HepG2 (cell line): Measurements from ENCODE around the gene CCDC142. TPM values are rescaled to one million over a fixed set of nuclear protein-coding genes. Genes with fewer than 3 reads are reported as not detected.

Experiments
- BRCA1 ChIP-seq: sonication (generic); formaldehyde crosslinking; IDR thresholded peaks from 2 replicates; pipeline ENCODE4 v1.4.0; 2020; ENCODE audit warnings: missing genetic modification reagents
- DDIT3 ChIP-seq: sonication (generic); formaldehyde crosslinking; IDR thresholded peaks from 2 replicates; pipeline ENCODE4 v1.4.0; 2020; ENCODE audit warnings: mild to moderate bottlenecking, missing genetic modification reagents
- FOXM1 ChIP-seq: sonication (generic); formaldehyde crosslinking; IDR thresholded peaks from 2 replicates; pipeline ENCODE4 v1.5.0; 2020; ENCODE audit warnings: missing genetic modification reagents
- HINFP ChIP-seq: sonication (generic); formaldehyde crosslinking; IDR thresholded peaks from 2 replicates; pipeline ENCODE4 v1.4.0; 2020; ENCODE audit warnings: low read depth, mild to moderate bottlenecking, missing genetic modification reagents
- MAX ChIP-seq: IDR thresholded peaks from 2 replicates; pipeline ENCODE4 v1.6.1; 2012; ENCODE audit warnings: inconsistent platforms
- MBD4 ChIP-seq: IDR thresholded peaks from 2 replicates; pipeline ENCODE4 v1.6.1; 2012; ENCODE audit warnings: low read length, inconsistent platforms, borderline replicate concordance
- NR2C2 ChIP-seq: sonication (generic); formaldehyde crosslinking; IDR thresholded peaks from 2 replicates; pipeline ENCODE4 v1.4.0; 2020; ENCODE audit warnings: missing genetic modification reagents, mild to moderate bottlenecking, moderate library complexity, borderline replicate concordance
- PAF1 ChIP-seq: IDR thresholded peaks from 2 replicates; pipeline ENCODE4 v1.6.1; 2016; ENCODE audit warnings: missing genetic modification reagents, missing compliant biosample characterization
- STAG1 ChIP-seq: sonication (generic); formaldehyde crosslinking; IDR thresholded peaks from 2 replicates; pipeline ENCODE4 v1.4.0; 2020; ENCODE audit warnings: missing genetic modification reagents
- TFDP2 ChIP-seq: sonication (generic); formaldehyde crosslinking; IDR thresholded peaks from 2 replicates; pipeline ENCODE4 v1.4.0; 2020; ENCODE audit warnings: missing genetic modification reagents
- TFE3 ChIP-seq: IDR thresholded peaks from 2 replicates; pipeline ENCODE4 v1.6.1; 2016
- ZFP91 ChIP-seq: sonication (generic); formaldehyde crosslinking; IDR thresholded peaks from 2 replicates; pipeline ENCODE4 v1.9.0; 2022; ENCODE audit warnings: missing genetic modification reagents, mild to moderate bottlenecking, borderline replicate concordance
- ZFX ChIP-seq: sonication (generic); formaldehyde crosslinking; IDR thresholded peaks from 2 replicates; pipeline ENCODE4 v1.4.0; 2020; ENCODE audit warnings: mild to moderate bottlenecking, low read depth, missing genetic modification reagents, moderate library complexity
- ZNF230 ChIP-seq: sonication (generic); formaldehyde crosslinking; IDR thresholded peaks from 2 replicates; pipeline ENCODE4 v1.4.0; 2020; ENCODE audit warnings: mild to moderate bottlenecking, missing genetic modification reagents
- ZNF3 ChIP-seq: IDR thresholded peaks from 2 replicates; pipeline ENCODE4 v1.7.0; 2017; ENCODE audit warnings: inconsistent platforms
- ZNF460 ChIP-seq: sonication (generic); formaldehyde crosslinking; IDR thresholded peaks from 2 replicates; pipeline ENCODE4 v1.5.1; 2020; ENCODE audit warnings: missing genetic modification reagents, mild to moderate bottlenecking, borderline replicate concordance
- ZNF512B ChIP-seq: sonication (generic); formaldehyde crosslinking; IDR thresholded peaks from 2 replicates; pipeline ENCODE4 v1.5.1; 2020; ENCODE audit warnings: missing genetic modification reagents, mild to moderate bottlenecking, borderline replicate concordance
- ZNF781 ChIP-seq: sonication (generic); formaldehyde crosslinking; IDR thresholded peaks from 2 replicates; pipeline ENCODE4 v1.5.1; 2020; ENCODE audit warnings: borderline replicate concordance, mild to moderate bottlenecking, missing genetic modification reagents; ENCODE audit errors: not compliant biosample characterization
- polyA plus RNA-seq, 8 experiments: library from polyadenylated mRNA; depleted of rRNA in 3 of 8; stranded (reverse) in 7 of 8; unstranded in 1 of 8; fragments of >200 nt; fragmentation: Illumina TruSeq in 4 of 8; extraction: Trizol in 4 of 8; gene quantifications; 2 replicates each; pipeline versions ENCODE4 v1.2.1 to v1.2.3, GENCODE V29; 2011 to 2016; ENCODE audit warnings: low read depth in 4 of 8, missing spikeins in 1 of 8, mixed read lengths in 1 of 8; ENCODE audit not compliant: insufficient read depth in 1 of 8
- total RNA-seq, 5 experiments: library from RNA; depleted of rRNA; stranded (reverse); fragments of >200 nt; fragmentation: Illumina TruSeq; extraction: Trizol; gene quantifications; 2 replicates each; pipeline ENCODE4 v1.2.3, GENCODE V29; 2016; ENCODE audit warnings: low read depth in 1 of 5

Gene CCDC142
- total and polyA plus RNA-seq, 2 of the 13 experiments (the other 11 are each of a cell fraction or from before 2014, with no cell fraction given): 14.7 to 30.4 TPM

GRCh38 chr2:74525717-74526648 lies 43.2 kb upstream of the CCDC142 start, which contains the start of gene DQX1 (continued):
- TF ChIP-seq ZNF512B (CRISPR knock-in tag) (no peak), FOXM1 (CRISPR knock-in tag) (no peak), BRCA1 (no peak), MBD4 (no peak), STAG1 (CRISPR knock-in tag) (peak; percentile 21; the same call in 1 of the 2 replicates), ZNF781 (CRISPR knock-in tag) (peak; percentile 65), NR2C2 (CRISPR knock-in tag) (peak; percentile 95), ZNF3 (CRISPR knock-in tag) (no peak), ZNF460 (no peak), TFDP2 (CRISPR knock-in tag) (peak; percentile 37; the same call in 1 of the 2 replicates), ZFX (CRISPR knock-in tag) (no peak), MAX (peak; percentile 83), TFE3 (CRISPR knock-in tag) (peak; percentile 37; the same call in 1 of the 2 replicates), ZNF230 (peak; percentile 78; the same call in 1 of the 2 replicates), DDIT3 (no peak), PAF1 (0 out of 2 replicates have a peak, but pooled peaks have one; percentile 73), ZFP91 (CRISPR knock-in tag) (no peak; the same call in 1 of the 2 replicates), HINFP (CRISPR knock-in tag) (no peak)
